Measurements from ENCODE around the gene CSRNP2.
"Not testable (repeated sequence)": the region's sequence is repeated elsewhere in the genome, so short reads cannot be mapped to it uniquely, and the experiment has no call there.

CSRNP2 gene

GRCh38 chr12:51083126-51083833 is at the start of gene CSRNP2:
CSRNP2 (minus strand) TSS chr12:51083596; CDS start chr12:51076561, 7,035 bp downstream.
- peak; percentile 95 for DNase-seq (ENCODE audit: low spot score)

- no peak for DNase-seq (ENCODE audit: low spot score)
Observed at GRCh38 chr12:51132693-51133092, 49.3 kb upstream of the CSRNP2 start.

- no peak for DNase-seq (ENCODE audit: low spot score)
Observed at GRCh38 chr12:51131745-51132521, 48.5 kb upstream of the CSRNP2 start.

- DNase-seq (ENCODE audit: low spot score): no peak
Observed at GRCh38 chr12:51128919-51129318, 45.5 kb upstream of the CSRNP2 start.

- DNase-seq (ENCODE audit: low spot score): no peak
Observed at GRCh38 chr12:51127050-51127729, 43.8 kb upstream of the CSRNP2 start.

GRCh38 chr12:51126297-51126696 is 42.9 kb upstream of the CSRNP2 start:
- no peak for DNase-seq (ENCODE audit: low spot score)

- no peak for DNase-seq (ENCODE audit: low spot score)
Observed at GRCh38 chr12:51124504-51124903, 41.1 kb upstream of the CSRNP2 start.

GRCh38 chr12:51122844-51123243 is 39.4 kb upstream of the CSRNP2 start:
- no peak for DNase-seq (ENCODE audit: low spot score)

GRCh38 chr12:51118706-51119105 is 35.3 kb upstream of the CSRNP2 start:
- no peak for DNase-seq (ENCODE audit: low spot score)

GRCh38 chr12:51115533-51115932 is 32.1 kb upstream of the CSRNP2 start:
- no peak for DNase-seq (ENCODE audit: low spot score)

GRCh38 chr12:51108136-51108535 is 24.7 kb upstream of the CSRNP2 start:
- DNase-seq (ENCODE audit: low spot score): no peak

GRCh38 chr12:51103977-51104376 is 20.6 kb upstream of the CSRNP2 start:
- no peak for DNase-seq (ENCODE audit: low spot score)

GRCh38 chr12:51098611-51099010 is 15.2 kb upstream of the CSRNP2 start:
- no peak for DNase-seq (ENCODE audit: low spot score)

GRCh38 chr12:51090705-51091229 is 7.4 kb upstream of the CSRNP2 start:
- no peak for DNase-seq (ENCODE audit: low spot score)

GRCh38 chr12:51087818-51088217 is 4.4 kb upstream of the CSRNP2 start:
- DNase-seq (ENCODE audit: low spot score): no peak

- no peak for DNase-seq (ENCODE audit: low spot score)
Observed at GRCh38 chr12:51086933-51087332, 3.5 kb upstream of the CSRNP2 start.

- DNase-seq (ENCODE audit: low spot score): no peak
Observed at GRCh38 chr12:51085757-51086156, 2.4 kb upstream of the CSRNP2 start.

- peak; percentile 8 for DNase-seq (ENCODE audit: low spot score)
Observed at GRCh38 chr12:51082561-51083125, 753 bp downstream of the CSRNP2 start.

GRCh38 chr12:51081421-51081820 is 2.0 kb downstream of the CSRNP2 start:
- no peak for DNase-seq (ENCODE audit: low spot score)

- no peak for DNase-seq (ENCODE audit: low spot score)
Observed at GRCh38 chr12:51080136-51080535, 3.3 kb downstream of the CSRNP2 start.

GRCh38 chr12:51078866-51079265 is 4.5 kb downstream of the CSRNP2 start:
- not testable (repeated sequence) for DNase-seq (ENCODE audit: low spot score)

GRCh38 chr12:51078346-51078745 is 5.0 kb downstream of the CSRNP2 start:
- not testable (repeated sequence) for DNase-seq (ENCODE audit: low spot score)

All from CD4-positive, alpha-beta T cell treated with Interleukin-6 at 100 ng/mL for 8 hours (primary cell).